ENCODE results near the gene RIPPLY1. TPM values are rescaled to one million over a fixed set of nuclear protein-coding genes. Genes with fewer than 3 reads are reported as not detected.

RIPPLY1 gene
- not detected for total RNA-seq
- long read RNA-seq, result 0 reads

GRCh38 chrX:106903291-106903824, at the start of gene RIPPLY1:
Gene RIPPLY1 (minus strand): TSS chrX:106903341. CDS start chrX:106903287, 54 bp downstream.
- DNase-seq (no peak), ATAC-seq (no peak)
- no peaks in the 10 kb centered on the region for H3K9me3 ChIP-seq
- H3K4me1 ChIP-seq, result no peaks in the 10 kb centered on the region
- intact Hi-C loops (cut with DNase I), result no loop called here
- H3K27me3 ChIP-seq, result no peaks in the 10 kb centered on the region
- no peak for TF ChIP-seq CTCF (IDR thresholded peaks at IDR 0.05)
- H3K36me3 ChIP-seq, result no peaks in the 10 kb centered on the region
- no peak within 1 kb of the TSS for H3K4me3 ChIP-seq
- no peak within 1 kb of the TSS for H3K27ac ChIP-seq

GRCh38 chrX:106952538-106952937, 49.4 kb upstream of the RIPPLY1 start:
- ATAC-seq (no peak), DNase-seq (no peak)
- TF ChIP-seq CTCF (IDR thresholded peaks at IDR 0.05), result no peak
- no peaks in the 10 kb centered on the region for H3K9me3 ChIP-seq
- H3K4me1 ChIP-seq, result no peaks in the 10 kb centered on the region
- intact Hi-C loops (cut with DNase I), result loop anchor here (10.0 kb wide), 1 partner anchor 58 kb away; no protein-coding TSS in a partner anchor
- H3K4me3 ChIP-seq, result no peak overlapping the region
- no peaks in the 10 kb centered on the region for H3K36me3 ChIP-seq
- H3K27me3 ChIP-seq, result no peaks in the 10 kb centered on the region
- no peak overlapping the region for H3K27ac ChIP-seq

- Histone ChIP-seq H3K27ac (no peak overlapping the region), H3K27me3 (no peaks in the 10 kb centered on the region), H3K36me3 (no peaks in the 10 kb centered on the region), H3K4me3 (no peak overlapping the region), H3K4me1 (no peaks in the 10 kb centered on the region), H3K9me3 (no peaks in the 10 kb centered on the region)
- TF ChIP-seq CTCF (IDR thresholded peaks at IDR 0.05), result no peak
- intact Hi-C loops (cut with DNase I), result loop anchor here (10.0 kb wide), 1 partner anchor 57 kb away; no protein-coding TSS in a partner anchor
- no peak for DNase-seq
- no peak for ATAC-seq
Measured at GRCh38 chrX:106952089-106952488, 48.9 kb upstream of the RIPPLY1 start.

- H3K27ac ChIP-seq, result no peak overlapping the region
- no peaks in the 10 kb centered on the region for H3K4me1 ChIP-seq
- H3K9me3 ChIP-seq, result no peaks in the 10 kb centered on the region
- no peaks in the 10 kb centered on the region for H3K36me3 ChIP-seq
- TF ChIP-seq CTCF (IDR thresholded peaks at IDR 0.05), result no peak
- no peaks in the 10 kb centered on the region for H3K27me3 ChIP-seq
- DNase-seq (no peak), ATAC-seq (no peak)
- H3K4me3 ChIP-seq, result no peak overlapping the region
- intact Hi-C loops (cut with DNase I), result loop anchor here (10.0 kb wide), 1 partner anchor 56 kb away; no protein-coding TSS in a partner anchor
Measured at GRCh38 chrX:106951230-106951629, 48.1 kb upstream of the RIPPLY1 start.

GRCh38 chrX:106950381-106950780, 47.2 kb upstream of the RIPPLY1 start:
- no peaks in the 10 kb centered on the region for H3K4me1 ChIP-seq
- ATAC-seq, result no peak
- no peak for TF ChIP-seq CTCF (IDR thresholded peaks at IDR 0.05)
- no peaks in the 10 kb centered on the region for H3K9me3 ChIP-seq
- H3K36me3 ChIP-seq, result no peaks in the 10 kb centered on the region
- no peaks in the 10 kb centered on the region for H3K27me3 ChIP-seq
- H3K27ac ChIP-seq, result no peak overlapping the region
- intact Hi-C loops (cut with DNase I), result loop anchor here (10.0 kb wide), 1 partner anchor 56 kb away; no protein-coding TSS in a partner anchor
- DNase-seq, result no peak
- no peak overlapping the region for H3K4me3 ChIP-seq

GRCh38 chrX:106949366-106949765, 46.2 kb upstream of the RIPPLY1 start:
- Histone ChIP-seq H3K4me3 (no peak overlapping the region), H3K4me1 (no peaks in the 10 kb centered on the region), H3K36me3 (no peaks in the 10 kb centered on the region), H3K27ac (no peak overlapping the region), H3K9me3 (no peaks in the 10 kb centered on the region), H3K27me3 (no peaks in the 10 kb centered on the region)
- ATAC-seq, result no peak
- no peak for TF ChIP-seq CTCF (IDR thresholded peaks at IDR 0.05)
- DNase-seq, result no peak
- intact Hi-C loops (cut with DNase I), result no loop called here

Data from upper lobe of right lung (tissue), 1 donor.